Stomach (tissue), 4 donors: ENCODE results near the gene C21orf58.

Experiments
- CTCF ChIP-seq, 7 experiments: fragments of 450-650 bp in 4 of 7; fragments of 200-600 bp in 3 of 7; sonication (generic) in 3 of 7; IDR thresholded peaks; one replicate each; pipeline ENCODE4 v1.5.1; 2016 to 2019; ENCODE audit warnings: antibody characterized with exemption in 7 of 7, control low read depth in 2 of 7, mild to moderate bottlenecking in 1 of 7
- EP300 ChIP-seq: sonication (generic); formaldehyde crosslinking; IDR thresholded peaks from one replicate; pipeline ENCODE4 v1.6.1; 2017; ENCODE audit warnings: antibody characterized with exemption
- POLR2A ChIP-seq, 4 donors: fragments of 450-650 bp; IDR thresholded peaks; one replicate each; pipeline ENCODE4 v1.6.1; 2016; ENCODE audit warnings: antibody characterized with exemption in 4 of 4, control low read depth in 2 of 4, mild to moderate bottlenecking in 1 of 4, moderate library complexity in 1 of 4
- POLR2AphosphoS5 ChIP-seq, 3 donors: sonication (generic); formaldehyde crosslinking; IDR thresholded peaks; one replicate each; pipeline ENCODE4 v1.6.1; 2016; ENCODE audit warnings: antibody characterized with exemption in 3 of 3

- no peak for TF ChIP-seq CTCF (IDR thresholded peaks at IDR 0.05)
- no peak for TF ChIP-seq POLR2A (IDR thresholded peaks at IDR 0.05)
- no peak for TF ChIP-seq EP300
- TF ChIP-seq POLR2AphosphoS5 (IDR thresholded peaks at IDR 0.05), result no peak
Observed at GRCh38 chr21:46319186-46319585, 4.5 kb downstream of the C21orf58 start.
